Tibial artery (tissue), 4 donors: ENCODE data around the gene SLC38A8.

Source experiments
- DNase-seq, 2 donors: peaks; one replicate each; pipeline ENCODE4 v3.0.0-alpha.2; 2019
- H3K27ac ChIP-seq, 2 donors: fragments of 200-600 bp; sonication (generic) in 1 of 2; 1 replicate in 1 of 2; 2 replicates in 1 of 2; pipeline ENCODE4 v1.5.1; 2018 to 2019; ENCODE audit warnings: mild to moderate bottlenecking in 1 of 2
- H3K27me3 ChIP-seq, 2 donors: fragments of 200-600 bp; sonication (generic) in 1 of 2; one replicate each; pipeline versions ENCODE4 v1.5.1 to v1.6.0; 2016 to 2019
- H3K36me3 ChIP-seq, 3 donors: fragments of 200-600 bp; sonication (generic) in 2 of 3; one replicate each; pipeline ENCODE4 v1.5.1; 2016 to 2019; ENCODE audit warnings: mild to moderate bottlenecking in 2 of 3
- H3K4me1 ChIP-seq, 4 donors: fragments of 200-600 bp; sonication (generic) in 2 of 4; 1 replicate in 3 of 4; 2 replicates in 1 of 4; pipeline ENCODE4 v1.5.1; 2016 to 2019
- H3K4me3 ChIP-seq, 2 donors: fragments of 200-600 bp; sonication (generic) in 1 of 2; 1 replicate in 1 of 2; 2 replicates in 1 of 2; pipeline ENCODE4 v1.5.1; 2018 to 2019; ENCODE audit warnings: mild to moderate bottlenecking in 2 of 2
- H3K9me3 ChIP-seq, 3 donors: fragments of 200-600 bp; sonication (generic) in 1 of 3; one replicate each; pipeline ENCODE4 v1.5.1; 2016 to 2019
- intact Hi-C: fragments of 100-400 bp; cut with DNase I; formaldehyde crosslinking; loops from one replicate; pipeline ENCODE4 v1.15.0; 2023; ENCODE audit warnings: low total_unique reads
- TF ChIP-seq, protein P1 (sequence below), 2 experiments: fragments of 200-600 bp in 1 of 2; fragments of 450-650 bp in 1 of 2; IDR thresholded peaks; one replicate each; pipeline ENCODE4 v1.5.1; 2017 to 2019; ENCODE audit warnings: antibody characterized with exemption in 2 of 2, mild to moderate bottlenecking in 1 of 2, moderate library complexity in 1 of 2

The SLC38A8 gene

DNA sequence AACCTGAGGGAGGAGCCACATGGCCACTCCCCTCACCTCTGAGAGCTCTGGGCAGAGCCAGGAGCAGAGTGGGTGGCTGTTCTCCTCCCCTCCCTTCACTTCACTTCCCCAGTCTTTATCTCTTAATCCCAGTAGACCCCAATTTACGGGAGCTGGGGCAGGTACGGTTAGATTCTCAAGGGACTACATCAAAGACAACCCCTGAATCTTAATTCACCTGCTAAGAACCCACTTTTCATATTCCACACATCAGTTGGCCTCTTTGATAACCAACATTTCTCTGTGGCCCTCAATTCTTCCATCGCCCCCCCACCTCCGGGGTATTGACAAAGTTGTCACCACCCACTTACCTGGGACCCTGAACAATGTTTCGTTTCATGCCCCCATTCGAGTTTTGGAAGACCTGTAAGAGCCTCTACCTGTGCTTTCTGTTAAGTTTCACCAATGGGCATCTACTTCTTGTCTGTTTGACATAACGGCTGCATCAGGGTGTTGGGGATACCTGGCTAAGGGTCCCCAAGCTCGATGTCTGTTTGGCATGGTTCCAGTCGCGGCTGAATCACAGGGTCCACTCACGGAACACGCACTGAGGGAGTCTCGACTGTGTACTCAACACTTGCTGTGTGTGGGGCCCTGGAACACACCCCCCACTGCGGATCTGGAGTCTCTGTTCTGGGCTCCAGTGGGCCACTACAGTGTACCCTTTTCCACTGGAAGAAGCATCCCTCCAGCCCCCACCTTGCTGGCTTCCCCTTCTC is 27.8 kb downstream of the SLC38A8 start:
- TF ChIP-seq, protein P1, sequence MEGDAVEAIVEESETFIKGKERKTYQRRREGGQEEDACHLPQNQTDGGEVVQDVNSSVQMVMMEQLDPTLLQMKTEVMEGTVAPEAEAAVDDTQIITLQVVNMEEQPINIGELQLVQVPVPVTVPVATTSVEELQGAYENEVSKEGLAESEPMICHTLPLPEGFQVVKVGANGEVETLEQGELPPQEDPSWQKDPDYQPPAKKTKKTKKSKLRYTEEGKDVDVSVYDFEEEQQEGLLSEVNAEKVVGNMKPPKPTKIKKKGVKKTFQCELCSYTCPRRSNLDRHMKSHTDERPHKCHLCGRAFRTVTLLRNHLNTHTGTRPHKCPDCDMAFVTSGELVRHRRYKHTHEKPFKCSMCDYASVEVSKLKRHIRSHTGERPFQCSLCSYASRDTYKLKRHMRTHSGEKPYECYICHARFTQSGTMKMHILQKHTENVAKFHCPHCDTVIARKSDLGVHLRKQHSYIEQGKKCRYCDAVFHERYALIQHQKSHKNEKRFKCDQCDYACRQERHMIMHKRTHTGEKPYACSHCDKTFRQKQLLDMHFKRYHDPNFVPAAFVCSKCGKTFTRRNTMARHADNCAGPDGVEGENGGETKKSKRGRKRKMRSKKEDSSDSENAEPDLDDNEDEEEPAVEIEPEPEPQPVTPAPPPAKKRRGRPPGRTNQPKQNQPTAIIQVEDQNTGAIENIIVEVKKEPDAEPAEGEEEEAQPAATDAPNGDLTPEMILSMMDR (IDR thresholded peaks at IDR 0.05), result no peak
- H3K4me3 ChIP-seq, result no peak overlapping the region
- H3K36me3 ChIP-seq, result no peaks in the 10 kb centered on the region
- DNase-seq, result no peak
- H3K27me3 ChIP-seq, result peaks cover 0 to 15% of the 10 kb centered on the region in 2 donors
- peaks cover 0 to 3% (median 0%) of the 10 kb centered on the region in 3 donors for H3K9me3 ChIP-seq
- intact Hi-C loops, result no loop called here
- no peak overlapping the region for H3K27ac ChIP-seq
- H3K4me1 ChIP-seq, result no peaks in the 10 kb centered on the region

- peaks cover 0 to 3% (median 0%) of the 10 kb centered on the region in 3 donors for H3K9me3 ChIP-seq
- no peaks in the 10 kb centered on the region for H3K36me3 ChIP-seq
- no peak overlapping the region for H3K4me3 ChIP-seq
- TF ChIP-seq, protein P1 (IDR thresholded peaks at IDR 0.05), result no peak
- H3K4me1 ChIP-seq, result no peaks in the 10 kb centered on the region
- intact Hi-C loops, result no loop called here
- no peak for DNase-seq
- peaks cover 0 to 19% of the 10 kb centered on the region in 2 donors for H3K27me3 ChIP-seq
- H3K27ac ChIP-seq, result no peak overlapping the region
These were observed 28.6 kb downstream of the SLC38A8 start for GRCh38 chr16:84013787-84014569.

DNA sequence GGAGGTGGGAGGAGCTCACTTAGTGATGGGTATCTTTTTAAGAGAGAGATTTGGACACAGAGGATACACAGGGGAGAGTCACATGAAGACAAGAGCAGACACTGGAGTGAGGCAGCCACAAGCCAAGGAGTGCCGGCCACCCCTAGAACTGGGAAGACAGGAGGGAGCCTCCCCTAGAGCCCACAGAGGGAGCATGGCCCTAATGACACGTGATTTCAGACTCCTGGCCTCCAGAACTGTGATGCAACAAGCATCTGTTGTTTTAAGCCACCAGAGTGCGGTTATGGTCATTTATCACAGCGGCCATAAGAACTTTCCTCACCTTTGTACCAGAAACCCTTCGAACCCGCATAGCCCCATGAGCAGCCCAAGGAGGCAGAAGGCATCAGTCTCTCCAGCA is 33.3 kb downstream of the SLC38A8 start:
- DNase-seq, result no peak
- H3K27ac ChIP-seq, result no peak overlapping the region
- H3K4me3 ChIP-seq, result no peak overlapping the region
- H3K27me3 ChIP-seq, result peaks cover 0 to 28% of the 10 kb centered on the region in 2 donors
- TF ChIP-seq, protein P1 (IDR thresholded peaks at IDR 0.05), result no peak
- no peaks in the 10 kb centered on the region for H3K4me1 ChIP-seq
- H3K36me3 ChIP-seq, result no peaks in the 10 kb centered on the region
- H3K9me3 ChIP-seq, result no peaks in the 10 kb centered on the region
- intact Hi-C loops, result no loop called here

DNA sequence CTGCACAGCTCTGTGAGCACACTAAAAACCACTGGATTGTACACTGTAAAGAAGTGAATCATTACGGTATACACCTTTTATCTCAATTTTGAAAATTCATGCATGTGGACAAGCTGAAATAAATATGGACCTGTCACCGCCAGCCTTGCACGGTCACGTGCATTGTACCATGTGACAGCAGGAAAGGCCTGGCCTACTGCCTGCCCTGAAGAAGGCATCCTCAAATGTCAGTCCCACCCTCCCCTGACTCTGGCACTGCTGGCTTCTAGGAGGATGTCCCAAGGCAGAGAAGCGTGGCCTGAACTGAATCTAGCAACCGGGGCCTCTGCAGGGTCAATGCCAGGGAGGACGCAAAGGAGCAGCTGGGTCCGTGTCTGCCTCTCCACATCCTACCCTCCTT is 34.6 kb downstream of the SLC38A8 start:
- TF ChIP-seq, protein P1 (IDR thresholded peaks at IDR 0.05), result no peak
- intact Hi-C loops, result no loop called here
- H3K27me3 ChIP-seq, result peaks cover 0 to 30% of the 10 kb centered on the region in 2 donors
- H3K4me1 ChIP-seq, result no peaks in the 10 kb centered on the region
- no peak overlapping the region for H3K4me3 ChIP-seq
- no peak overlapping the region for H3K27ac ChIP-seq
- H3K36me3 ChIP-seq, result no peaks in the 10 kb centered on the region
- no peak for DNase-seq
- H3K9me3 ChIP-seq, result no peaks in the 10 kb centered on the region

DNA sequence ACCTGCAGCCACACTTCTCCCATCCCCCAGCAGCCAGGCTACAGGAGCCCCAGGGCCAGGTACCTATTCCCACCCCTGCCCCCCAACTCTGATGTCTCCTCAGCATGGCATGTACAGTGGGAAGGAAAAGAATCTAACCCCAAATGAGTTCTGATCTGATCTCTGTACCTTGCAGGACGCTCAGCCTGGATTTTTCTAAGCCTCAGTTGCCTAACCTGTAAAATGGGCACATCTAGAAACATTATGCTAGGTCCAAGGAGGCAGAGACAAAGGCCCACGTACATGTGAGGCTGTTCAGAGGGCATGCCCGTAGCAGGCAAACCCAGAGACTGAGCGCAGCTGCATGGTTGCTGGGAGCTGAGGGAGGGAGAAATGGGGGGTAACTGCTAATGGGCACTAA is 35.1 kb downstream of the SLC38A8 start:
- TF ChIP-seq, protein P1 (IDR thresholded peaks at IDR 0.05), result no peak
- Histone ChIP-seq H3K27me3 (peaks cover 0 to 33% of the 10 kb centered on the region in 2 donors), H3K4me3 (no peak overlapping the region), H3K9me3 (no peaks in the 10 kb centered on the region), H3K27ac (no peak overlapping the region), H3K4me1 (no peaks in the 10 kb centered on the region), H3K36me3 (no peaks in the 10 kb centered on the region)
- no peak for DNase-seq
- intact Hi-C loops, result no loop called here
